Fibroblast of mammary gland (primary cell): ENCODE results near the gene SESTD1.
A peak's percentile ranks its signal among the peaks of the same experiment; 100 is the strongest.

ENCODE experiments used
- DNase-seq: peaks from one replicate; pipeline ENCODE4 v3.0.0-alpha.2; 2010; ENCODE audit warnings: low read depth
- H3K4me3 ChIP-seq: 2 replicates; pipeline ENCODE4 v1.5.1; 2011; ENCODE audit warnings: low read depth, mild to moderate bottlenecking, low read length, moderate library complexity; ENCODE audit not compliant: control insufficient read depth
- TF ChIP-seq, protein P1 (sequence below): conservative IDR thresholded peaks from 2 replicates; pipeline ENCODE4 v1.5.1; 2011; ENCODE audit warnings: low read depth, low read length, inconsistent platforms; ENCODE audit not compliant: control insufficient read depth, insufficient read depth

SESTD1 gene

DNA sequence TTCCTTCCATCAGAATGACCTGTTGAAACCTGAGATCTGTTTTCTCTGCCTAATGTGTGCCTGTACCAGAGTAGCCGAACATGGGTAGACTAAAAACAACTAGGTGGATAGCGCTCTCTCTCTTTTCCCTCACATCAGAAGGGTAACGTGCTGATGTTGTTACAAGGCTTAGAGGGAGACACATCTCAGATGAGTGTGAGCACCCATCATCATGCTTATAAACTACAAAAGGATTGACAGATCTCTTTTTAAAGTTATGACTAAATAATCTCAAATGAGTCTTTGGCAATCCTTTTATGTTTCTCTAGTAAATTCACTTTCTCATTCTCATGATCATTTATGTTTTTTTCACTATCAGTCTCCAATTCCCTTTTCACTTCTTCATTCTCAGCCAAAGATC lies 139.2 kb downstream of the SESTD1 start:
- DNase-seq: no peak
- H3K4me3 ChIP-seq: no peak overlapping the region
- TF ChIP-seq, protein P1, sequence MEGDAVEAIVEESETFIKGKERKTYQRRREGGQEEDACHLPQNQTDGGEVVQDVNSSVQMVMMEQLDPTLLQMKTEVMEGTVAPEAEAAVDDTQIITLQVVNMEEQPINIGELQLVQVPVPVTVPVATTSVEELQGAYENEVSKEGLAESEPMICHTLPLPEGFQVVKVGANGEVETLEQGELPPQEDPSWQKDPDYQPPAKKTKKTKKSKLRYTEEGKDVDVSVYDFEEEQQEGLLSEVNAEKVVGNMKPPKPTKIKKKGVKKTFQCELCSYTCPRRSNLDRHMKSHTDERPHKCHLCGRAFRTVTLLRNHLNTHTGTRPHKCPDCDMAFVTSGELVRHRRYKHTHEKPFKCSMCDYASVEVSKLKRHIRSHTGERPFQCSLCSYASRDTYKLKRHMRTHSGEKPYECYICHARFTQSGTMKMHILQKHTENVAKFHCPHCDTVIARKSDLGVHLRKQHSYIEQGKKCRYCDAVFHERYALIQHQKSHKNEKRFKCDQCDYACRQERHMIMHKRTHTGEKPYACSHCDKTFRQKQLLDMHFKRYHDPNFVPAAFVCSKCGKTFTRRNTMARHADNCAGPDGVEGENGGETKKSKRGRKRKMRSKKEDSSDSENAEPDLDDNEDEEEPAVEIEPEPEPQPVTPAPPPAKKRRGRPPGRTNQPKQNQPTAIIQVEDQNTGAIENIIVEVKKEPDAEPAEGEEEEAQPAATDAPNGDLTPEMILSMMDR: no peak

DNA sequence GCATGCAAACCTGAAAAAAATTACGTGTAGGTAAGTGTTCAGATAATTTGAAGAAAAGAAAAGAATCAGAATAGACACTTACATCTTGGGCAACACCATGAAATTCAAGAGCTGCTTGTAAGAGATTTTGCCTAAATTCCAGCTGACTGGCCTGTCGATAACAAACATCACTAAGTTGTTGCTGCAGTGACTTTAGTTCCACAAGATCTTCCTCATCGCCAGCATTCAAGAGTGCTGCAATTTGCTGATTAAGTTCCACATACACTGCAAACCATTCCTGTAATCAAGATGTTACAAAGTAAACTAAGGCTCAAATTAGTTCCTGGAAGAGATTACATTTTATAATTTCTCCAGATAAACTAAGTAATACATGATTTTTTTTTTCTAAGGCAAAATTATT lies 140.3 kb downstream of the SESTD1 start:
- DNase-seq: no peak
- H3K4me3 ChIP-seq: no peak overlapping the region
- TF ChIP-seq, protein P1: no peak

DNA sequence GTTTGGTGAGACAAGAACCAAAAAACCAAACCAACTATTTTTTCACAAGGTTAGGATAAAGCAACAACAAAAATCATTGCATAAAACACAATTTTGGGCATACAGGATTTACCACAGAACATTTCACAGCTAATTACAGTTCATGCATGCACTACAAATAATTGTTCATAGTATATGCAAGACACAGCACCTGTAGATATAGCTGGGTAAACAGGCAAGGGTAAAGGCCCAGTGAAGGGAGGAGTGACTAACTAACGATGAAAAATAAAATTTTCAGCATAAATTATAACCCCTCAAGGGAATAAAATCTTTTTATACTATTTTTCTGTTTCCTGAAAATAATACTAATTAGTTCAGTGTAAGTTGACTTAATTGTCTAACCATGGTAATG lies 141.4 kb downstream of the SESTD1 start:
- no peak overlapping the region for H3K4me3 ChIP-seq

GRCh38 chr2:179107737-179108136 lies 156.9 kb downstream of the SESTD1 start:
- DNase-seq: peak; percentile 88
- no peak overlapping the region for H3K4me3 ChIP-seq

More for the DNA sequence above, 141.4 kb downstream of the SESTD1 start:
- TF ChIP-seq, protein P1: no peak
- no peak for DNase-seq

GRCh38 chr2:179106676-179107428 lies 157.8 kb downstream of the SESTD1 start:
- no peak overlapping the region for H3K4me3 ChIP-seq
- TF ChIP-seq, protein P1: no peak
- DNase-seq: peak; percentile 99

More at GRCh38 chr2:179107737-179108136, 156.9 kb downstream of the SESTD1 start:
- TF ChIP-seq, protein P1: no peak

DNA sequence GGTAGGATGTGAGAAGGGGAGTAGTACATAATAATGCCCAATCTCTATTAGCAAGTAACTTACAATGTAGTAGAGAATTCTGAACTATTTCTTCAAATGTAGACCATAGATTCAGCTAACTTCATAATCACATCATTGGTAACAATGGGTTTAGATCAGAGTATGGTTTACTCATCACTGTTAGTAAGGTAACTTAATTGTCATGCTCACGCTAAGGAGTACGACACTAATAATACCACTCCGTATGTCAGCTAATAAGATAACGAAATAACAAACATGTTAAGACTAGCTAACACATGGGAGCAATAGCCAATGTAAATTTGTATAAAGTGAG lies 158.3 kb downstream of the SESTD1 start:
- TF ChIP-seq, protein P1: no peak
- H3K4me3 ChIP-seq: no peak overlapping the region
- DNase-seq: no peak

DNA sequence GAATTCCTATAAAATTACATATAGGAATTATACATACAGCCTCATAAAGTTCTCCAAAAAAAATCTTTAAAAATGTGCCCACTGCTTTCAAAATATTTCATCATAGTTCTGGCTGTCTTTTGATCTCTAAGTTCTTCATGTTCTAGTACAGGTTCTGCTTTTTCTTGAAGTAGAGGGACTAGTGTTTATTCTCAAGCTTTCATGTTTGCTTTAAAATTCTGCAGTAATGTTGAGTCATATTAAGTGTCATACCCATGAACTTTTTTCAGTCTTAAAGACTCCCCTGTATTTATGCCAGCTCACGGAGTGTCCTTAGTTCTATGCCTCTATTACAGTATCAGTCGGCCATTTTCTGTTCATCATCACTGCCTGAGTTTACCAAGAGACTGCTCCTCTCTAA lies 159.9 kb downstream of the SESTD1 start:
- no peak overlapping the region for H3K4me3 ChIP-seq
- DNase-seq: peak; percentile 82
- TF ChIP-seq, protein P1: no peak
